Measurements from ENCODE around the gene ZBTB20.

DNA sequence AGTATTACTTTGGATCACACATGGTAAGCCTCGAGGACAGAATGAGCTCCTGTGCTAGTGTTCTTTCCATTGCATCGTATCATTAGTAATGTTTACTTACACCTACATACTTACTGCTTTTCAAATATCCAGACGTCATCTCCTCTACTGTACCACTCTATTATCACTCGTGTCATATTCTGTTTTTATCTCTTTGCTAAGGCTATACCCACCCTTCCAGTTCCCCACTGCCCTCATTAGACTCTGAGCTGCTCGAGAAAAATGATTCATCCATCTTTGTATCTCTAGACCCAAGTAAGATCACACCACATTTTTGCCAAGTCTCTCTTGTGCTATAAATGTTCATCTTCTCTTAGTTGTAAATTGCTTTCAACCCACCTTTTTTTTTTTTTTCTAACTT lies 607.6 kb downstream of the ZBTB20 start:
- TF ChIP-seq EZH2 (IDR thresholded peaks at IDR 0.05; ENCODE audit: insufficient read depth, low read length) = no peak
- TF ChIP-seq, protein P1, sequence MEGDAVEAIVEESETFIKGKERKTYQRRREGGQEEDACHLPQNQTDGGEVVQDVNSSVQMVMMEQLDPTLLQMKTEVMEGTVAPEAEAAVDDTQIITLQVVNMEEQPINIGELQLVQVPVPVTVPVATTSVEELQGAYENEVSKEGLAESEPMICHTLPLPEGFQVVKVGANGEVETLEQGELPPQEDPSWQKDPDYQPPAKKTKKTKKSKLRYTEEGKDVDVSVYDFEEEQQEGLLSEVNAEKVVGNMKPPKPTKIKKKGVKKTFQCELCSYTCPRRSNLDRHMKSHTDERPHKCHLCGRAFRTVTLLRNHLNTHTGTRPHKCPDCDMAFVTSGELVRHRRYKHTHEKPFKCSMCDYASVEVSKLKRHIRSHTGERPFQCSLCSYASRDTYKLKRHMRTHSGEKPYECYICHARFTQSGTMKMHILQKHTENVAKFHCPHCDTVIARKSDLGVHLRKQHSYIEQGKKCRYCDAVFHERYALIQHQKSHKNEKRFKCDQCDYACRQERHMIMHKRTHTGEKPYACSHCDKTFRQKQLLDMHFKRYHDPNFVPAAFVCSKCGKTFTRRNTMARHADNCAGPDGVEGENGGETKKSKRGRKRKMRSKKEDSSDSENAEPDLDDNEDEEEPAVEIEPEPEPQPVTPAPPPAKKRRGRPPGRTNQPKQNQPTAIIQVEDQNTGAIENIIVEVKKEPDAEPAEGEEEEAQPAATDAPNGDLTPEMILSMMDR (IDR thresholded peaks at IDR 0.05; ENCODE audit: insufficient read depth, low read depth, low read length) = no peak
